ENCODE measurements around the gene PEX5L.

Gene PEX5L

DNA sequence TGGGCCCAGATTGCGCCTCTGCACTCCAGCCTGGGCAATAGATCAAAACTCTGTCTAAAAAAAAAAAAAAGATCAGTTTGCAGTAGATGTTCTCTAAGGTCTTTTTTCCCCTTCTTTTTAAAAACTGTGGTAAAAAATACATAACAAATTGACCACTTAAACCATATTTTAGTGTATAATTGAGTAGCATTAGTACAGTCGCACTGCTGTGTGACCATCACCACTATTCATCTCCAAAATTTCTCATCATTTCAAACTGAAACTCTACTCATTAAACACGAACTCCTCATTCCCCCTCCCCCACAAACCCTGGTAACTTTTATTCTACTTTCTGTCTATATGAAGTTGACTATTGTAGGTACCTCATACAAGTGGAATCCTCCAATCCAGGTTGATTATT is 160.3 kb downstream of the PEX5L start:
- no peak overlapping the region for H3K27ac ChIP-seq
- no peak for DNase-seq (ENCODE audit: low spot score)
- POLR2A ChIA-PET (ENCODE audit: low non-redundant PET), result no interaction called here
- CTCF ChIA-PET, result no interaction called here
- TF ChIP-seq, protein P1, sequence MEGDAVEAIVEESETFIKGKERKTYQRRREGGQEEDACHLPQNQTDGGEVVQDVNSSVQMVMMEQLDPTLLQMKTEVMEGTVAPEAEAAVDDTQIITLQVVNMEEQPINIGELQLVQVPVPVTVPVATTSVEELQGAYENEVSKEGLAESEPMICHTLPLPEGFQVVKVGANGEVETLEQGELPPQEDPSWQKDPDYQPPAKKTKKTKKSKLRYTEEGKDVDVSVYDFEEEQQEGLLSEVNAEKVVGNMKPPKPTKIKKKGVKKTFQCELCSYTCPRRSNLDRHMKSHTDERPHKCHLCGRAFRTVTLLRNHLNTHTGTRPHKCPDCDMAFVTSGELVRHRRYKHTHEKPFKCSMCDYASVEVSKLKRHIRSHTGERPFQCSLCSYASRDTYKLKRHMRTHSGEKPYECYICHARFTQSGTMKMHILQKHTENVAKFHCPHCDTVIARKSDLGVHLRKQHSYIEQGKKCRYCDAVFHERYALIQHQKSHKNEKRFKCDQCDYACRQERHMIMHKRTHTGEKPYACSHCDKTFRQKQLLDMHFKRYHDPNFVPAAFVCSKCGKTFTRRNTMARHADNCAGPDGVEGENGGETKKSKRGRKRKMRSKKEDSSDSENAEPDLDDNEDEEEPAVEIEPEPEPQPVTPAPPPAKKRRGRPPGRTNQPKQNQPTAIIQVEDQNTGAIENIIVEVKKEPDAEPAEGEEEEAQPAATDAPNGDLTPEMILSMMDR (conservative IDR thresholded peaks at IDR 0.05; ENCODE audit: low read depth), result no peak

DNA sequence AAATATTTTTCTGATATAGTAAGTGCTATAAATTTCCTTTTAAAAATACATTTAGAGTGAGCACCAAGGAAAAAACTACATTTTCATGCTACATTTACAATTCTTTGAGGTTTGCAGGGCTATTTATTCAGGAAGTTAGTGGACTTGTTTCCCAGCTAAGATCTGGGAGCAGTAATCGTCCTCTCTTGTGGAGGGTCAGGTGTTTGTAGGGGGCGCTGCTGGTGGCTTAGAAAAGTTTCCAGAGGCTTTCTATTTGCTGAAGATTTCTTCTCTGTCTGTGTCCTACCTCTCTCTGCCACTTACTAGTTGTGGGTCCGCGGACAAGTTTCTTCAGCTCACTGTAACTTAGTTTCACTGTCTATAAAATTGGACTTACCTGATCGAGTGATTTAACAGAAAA is 163.9 kb downstream of the PEX5L start:
- H3K27ac ChIP-seq, result no peak overlapping the region
- POLR2A ChIA-PET (ENCODE audit: low non-redundant PET), result no interaction called here
- DNase-seq (ENCODE audit: low spot score), result no peak
- TF ChIP-seq, protein P1 (conservative IDR thresholded peaks at IDR 0.05; ENCODE audit: low read depth), result no peak
- CTCF ChIA-PET, result no interaction called here

DNA sequence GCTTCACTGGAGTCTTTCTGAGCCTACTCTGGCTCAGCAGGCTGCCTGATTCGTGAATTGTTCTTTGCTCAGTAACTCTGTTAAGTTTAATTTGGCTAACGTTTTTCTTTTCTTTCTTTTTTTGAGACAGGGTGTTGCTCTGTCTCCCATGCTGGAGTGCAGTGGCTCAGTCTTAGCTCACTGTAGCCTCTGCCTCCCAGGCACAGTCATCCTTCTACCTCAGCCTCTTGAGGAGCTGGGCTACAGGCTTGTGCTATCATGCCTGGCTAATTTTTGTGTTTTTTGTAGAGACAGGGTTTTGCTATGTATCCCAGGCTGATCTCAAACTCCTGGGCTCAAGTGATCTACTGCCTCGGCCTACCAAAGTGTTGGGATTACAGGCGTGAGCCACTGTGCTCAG is 165.0 kb downstream of the PEX5L start:
- TF ChIP-seq, protein P1 (conservative IDR thresholded peaks at IDR 0.05; ENCODE audit: low read depth), result no peak
- no peak for DNase-seq (ENCODE audit: low spot score)
- ChIA-PET POLR2A (ENCODE audit: low non-redundant PET) (no interaction called here), CTCF (interaction anchor here (0.7 to 1.2 kb wide), 2 partner anchors 9 to 461 kb away, joined by 3 to 4 read pairs; no protein-coding TSS in a partner anchor)
- no peak overlapping the region for H3K27ac ChIP-seq

DNA sequence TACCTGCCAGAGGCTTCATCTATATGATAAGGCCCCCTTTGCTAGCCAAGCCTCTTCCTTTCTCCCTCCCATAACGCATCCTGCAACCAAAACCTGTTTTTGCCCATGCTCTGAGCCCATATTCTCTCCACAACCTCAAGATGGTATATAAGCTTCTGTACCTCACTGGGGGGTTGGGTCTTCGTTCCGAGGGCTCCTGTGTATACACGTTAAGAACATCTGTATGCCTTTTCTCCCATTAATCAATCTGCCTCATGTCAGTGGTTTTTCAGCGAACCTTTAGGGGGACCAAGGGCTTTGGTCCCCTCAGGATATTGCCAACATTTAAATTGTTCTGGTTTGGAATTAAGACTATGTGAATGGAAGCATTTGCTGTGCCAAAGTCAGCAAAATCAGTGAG is 168.0 kb downstream of the PEX5L start:
- DNase-seq (ENCODE audit: low spot score), result no peak
- no peak overlapping the region for H3K27ac ChIP-seq
- ChIA-PET CTCF (interaction anchor here (0.9 kb wide), 1 partner anchor 61 kb away, joined by 3 read pairs; no protein-coding TSS in a partner anchor), POLR2A (ENCODE audit: low non-redundant PET) (no interaction called here)
- TF ChIP-seq, protein P1 (conservative IDR thresholded peaks at IDR 0.05; ENCODE audit: low read depth), result no peak

DNA sequence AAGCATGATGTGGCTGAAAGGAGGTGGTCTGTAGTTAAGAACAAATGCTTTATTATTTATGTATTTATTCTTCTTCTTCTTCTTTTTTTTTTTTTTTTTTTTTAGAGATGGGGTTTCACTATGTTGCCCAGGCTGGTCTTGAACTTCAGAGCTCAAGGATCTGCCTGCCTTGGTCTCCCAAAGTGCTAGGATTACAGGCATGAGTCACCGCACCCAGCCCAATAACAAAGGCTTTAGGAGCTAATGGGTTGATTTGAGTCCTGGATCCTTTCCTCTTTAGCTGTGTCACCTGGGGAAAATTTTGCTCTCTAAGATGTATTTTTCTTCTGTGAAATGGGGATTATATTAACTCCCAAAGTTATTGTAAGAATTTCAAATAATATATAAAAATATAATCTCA is 168.8 kb downstream of the PEX5L start:
- CTCF ChIA-PET, result interaction anchor here (0.9 kb wide), 1 partner anchor 61 kb away, joined by 3 read pairs; no protein-coding TSS in a partner anchor
- no peak overlapping the region for H3K27ac ChIP-seq
- POLR2A ChIA-PET (ENCODE audit: low non-redundant PET), result no interaction called here
- TF ChIP-seq, protein P1 (conservative IDR thresholded peaks at IDR 0.05; ENCODE audit: low read depth), result no peak
- DNase-seq (ENCODE audit: low spot score), result no peak

DNA sequence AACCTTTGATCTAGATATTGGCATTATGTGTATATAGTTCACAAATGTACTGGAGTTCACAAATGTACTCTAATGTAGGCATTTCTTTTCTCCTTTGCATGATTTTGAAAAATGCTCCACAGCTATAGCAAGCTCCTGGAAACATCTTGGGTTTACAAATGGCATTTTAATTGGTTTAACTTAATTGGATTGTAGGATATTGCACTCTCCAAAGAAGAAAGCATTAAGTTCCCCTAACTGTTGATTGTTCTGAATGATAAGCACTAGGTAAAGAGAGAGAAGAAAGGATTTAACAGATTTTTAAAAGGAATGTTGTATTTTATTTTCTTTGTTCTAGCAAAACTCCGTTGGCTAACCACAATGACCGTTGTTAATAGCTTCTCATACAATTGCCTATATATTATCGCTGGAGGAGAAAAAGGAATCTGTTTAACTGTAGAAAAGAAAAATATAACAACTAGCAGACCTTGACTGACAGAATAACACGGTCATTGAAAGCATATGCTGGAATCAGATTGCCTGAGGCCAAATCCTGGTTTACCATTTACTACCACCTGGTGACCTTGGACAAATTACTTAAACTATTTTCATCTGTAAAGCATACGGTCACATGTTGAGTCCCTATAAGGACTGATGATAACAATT is 170.8 kb downstream of the PEX5L start:
- TF ChIP-seq, protein P1 (conservative IDR thresholded peaks at IDR 0.05; ENCODE audit: low read depth), result no peak
- DNase-seq (ENCODE audit: low spot score), result no peak
- ChIA-PET POLR2A (ENCODE audit: low non-redundant PET) (no interaction called here), CTCF (interaction anchor here (0.6 kb wide), 1 partner anchor 10 kb away, joined by 3 read pairs; no protein-coding TSS in a partner anchor)
- H3K27ac ChIP-seq, result no peak overlapping the region

Data from RWPE1 (cell line).